NCI-H2227 treated with DMSO at 0.1 percent for 48 hours (cell line): ENCODE results near the gene LTN1.

ENCODE experiments used
- DNase-seq: peaks from one replicate; lab custom pipeline; 2025; lab: John Stamatoyannopoulos, UW

The LTN1 gene

DNA sequence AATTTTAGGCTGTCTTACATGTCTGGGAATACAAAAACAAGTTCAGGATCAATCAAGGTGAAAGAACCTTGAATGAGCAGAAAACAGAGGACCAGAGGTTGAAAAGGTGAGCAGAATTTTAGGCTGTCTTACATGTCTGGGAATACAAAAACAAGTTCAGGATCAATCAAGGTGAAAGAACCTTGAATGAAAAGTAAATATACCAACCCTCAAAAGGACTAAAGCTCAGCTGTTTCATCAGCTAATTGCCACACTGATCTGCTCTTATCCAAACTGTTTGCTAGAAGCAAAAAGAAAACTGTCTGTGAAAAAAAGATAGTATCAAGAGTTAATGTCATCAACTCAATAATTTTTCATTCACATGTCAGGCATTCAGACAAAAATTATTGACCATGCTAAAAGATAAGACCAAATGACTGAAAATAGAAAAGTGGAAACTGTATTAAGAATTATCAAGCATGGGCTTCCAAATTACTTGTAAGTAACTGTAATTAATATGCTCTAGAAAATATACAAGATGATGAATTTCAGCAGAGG is 69.2 kb downstream of the LTN1 start:
- no peak for DNase-seq

GRCh38 chr21:28922368-28922767 is 70.3 kb downstream of the LTN1 start:
- no peak for DNase-seq

- no peak for DNase-seq
Measured at GRCh38 chr21:28916150-28916893, 76.4 kb downstream of the LTN1 start.

- no peak for DNase-seq
Measured at GRCh38 chr21:28913071-28913470, 79.6 kb downstream of the LTN1 start.

DNA sequence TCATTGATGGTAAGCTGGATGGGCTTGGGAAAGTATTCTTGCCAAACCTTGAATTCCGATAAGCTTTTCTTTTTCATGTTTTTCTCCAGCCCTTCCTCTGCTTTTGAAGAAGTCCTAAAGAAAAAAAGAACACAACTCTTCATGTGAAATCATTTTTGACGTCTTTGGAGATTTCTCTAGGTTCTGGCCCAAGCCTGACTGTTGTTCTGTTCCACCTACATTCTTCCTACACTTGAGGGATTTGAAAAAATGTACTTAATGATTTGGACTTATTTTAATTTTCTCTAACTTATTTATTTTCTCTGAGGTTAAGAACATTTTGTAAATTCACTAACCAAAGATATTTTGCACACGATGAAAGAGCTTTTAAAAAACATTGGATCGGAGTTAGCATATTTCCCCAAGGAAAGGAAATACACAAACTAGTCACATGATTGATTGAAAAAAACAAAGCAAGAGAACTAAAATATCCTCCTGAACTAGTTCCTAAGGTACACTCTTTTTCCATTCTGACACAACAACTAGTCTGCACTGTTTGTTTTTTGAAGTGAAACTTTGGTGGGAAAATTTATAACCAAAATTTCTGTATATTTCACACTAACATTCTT is 82.3 kb downstream of the LTN1 start:
- no peak for DNase-seq

- DNase-seq, result no peak
Measured at GRCh38 chr21:28908351-28908750, 84.3 kb downstream of the LTN1 start.

DNA sequence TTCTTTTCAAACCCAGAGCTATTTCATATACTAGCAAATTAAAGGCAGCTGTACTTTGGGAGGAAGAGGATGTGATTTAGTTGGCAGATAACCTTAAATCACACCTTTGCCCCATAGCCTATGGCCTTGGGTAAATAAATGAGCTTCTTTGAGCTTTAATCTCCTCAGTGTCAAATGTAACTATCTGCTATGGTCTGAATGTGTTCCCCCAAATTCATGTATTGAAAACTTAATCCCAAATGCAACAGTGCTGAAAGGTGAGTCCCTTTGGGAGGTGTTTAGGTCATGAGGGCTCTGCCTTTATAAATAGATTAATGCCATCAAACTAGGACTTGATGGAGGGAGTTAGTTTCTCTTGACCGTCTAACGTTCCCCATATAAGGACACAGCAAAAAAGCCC is 85.8 kb downstream of the LTN1 start:
- DNase-seq, result no peak

GRCh38 chr21:28906236-28906635 is 86.4 kb downstream of the LTN1 start:
- no peak for DNase-seq

DNA sequence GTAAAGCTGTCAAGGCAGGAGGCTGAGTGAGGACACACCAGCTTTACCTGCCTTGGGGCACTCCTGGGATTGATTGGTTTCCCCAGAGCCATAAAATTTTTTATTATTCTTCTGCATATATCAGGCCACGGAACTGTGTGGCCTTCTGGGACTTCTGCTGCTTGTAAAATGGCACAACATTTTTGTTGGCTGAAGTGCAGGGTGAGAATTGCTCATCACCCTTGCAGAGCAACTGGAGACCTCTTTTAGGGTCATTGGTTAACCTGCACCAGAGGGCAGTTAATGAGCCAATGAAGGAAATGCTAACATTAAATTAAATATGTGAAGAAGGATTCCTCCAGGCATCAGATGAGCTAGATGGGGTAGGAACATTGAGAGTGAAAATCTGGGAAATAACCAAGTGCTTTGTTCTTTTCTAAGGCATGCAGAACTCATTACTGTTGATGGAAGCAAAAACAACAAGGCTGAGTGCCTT is 87.7 kb downstream of the LTN1 start:
- DNase-seq, result no peak

DNA sequence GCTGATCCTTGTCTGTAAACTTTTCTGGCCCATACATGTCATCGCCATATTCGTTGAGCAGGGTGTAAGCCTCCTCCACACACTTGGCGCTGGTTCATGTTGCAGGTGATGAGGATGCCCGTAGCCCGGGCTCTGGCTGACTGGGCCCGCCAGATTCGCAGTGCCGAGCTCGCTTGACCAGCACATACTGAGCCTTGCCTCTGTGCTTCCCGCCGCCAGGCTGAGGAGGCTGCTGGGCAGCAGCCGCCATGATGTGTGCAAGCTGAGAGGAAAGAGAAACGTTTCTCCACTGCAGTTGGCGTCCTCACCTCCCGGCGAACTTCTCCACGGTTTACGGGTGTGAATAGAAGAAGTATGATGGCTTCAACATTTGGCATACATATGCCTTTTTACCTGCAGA is 89.2 kb downstream of the LTN1 start:
- no peak for DNase-seq

DNA sequence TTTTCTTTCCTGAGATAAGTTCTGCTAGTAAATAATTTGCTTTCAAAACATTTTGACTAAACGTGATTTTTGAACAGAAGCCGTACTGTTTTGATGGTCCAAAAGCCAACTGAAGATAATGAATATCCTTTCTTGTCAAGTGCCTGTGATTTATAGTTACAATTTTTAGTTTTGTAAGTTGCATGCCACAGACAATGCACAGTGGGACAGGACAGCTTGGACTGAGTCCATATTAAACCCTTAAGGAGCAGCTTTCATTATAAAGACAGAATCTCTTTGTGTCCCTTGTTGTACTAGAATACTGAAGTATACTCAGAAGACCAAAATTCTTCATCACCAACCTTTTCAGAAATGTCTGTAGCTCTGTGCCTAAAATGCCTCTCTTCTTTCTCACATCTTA is 92.2 kb downstream of the LTN1 start:
- no peak for DNase-seq

- DNase-seq, result no peak
Measured at GRCh38 chr21:28899744-28900143, 92.9 kb downstream of the LTN1 start.

- DNase-seq, result no peak
Measured at GRCh38 chr21:28899220-28899619, 93.5 kb downstream of the LTN1 start.

- no peak for DNase-seq
Measured at GRCh38 chr21:28893687-28894086, 99.0 kb downstream of the LTN1 start.

DNA sequence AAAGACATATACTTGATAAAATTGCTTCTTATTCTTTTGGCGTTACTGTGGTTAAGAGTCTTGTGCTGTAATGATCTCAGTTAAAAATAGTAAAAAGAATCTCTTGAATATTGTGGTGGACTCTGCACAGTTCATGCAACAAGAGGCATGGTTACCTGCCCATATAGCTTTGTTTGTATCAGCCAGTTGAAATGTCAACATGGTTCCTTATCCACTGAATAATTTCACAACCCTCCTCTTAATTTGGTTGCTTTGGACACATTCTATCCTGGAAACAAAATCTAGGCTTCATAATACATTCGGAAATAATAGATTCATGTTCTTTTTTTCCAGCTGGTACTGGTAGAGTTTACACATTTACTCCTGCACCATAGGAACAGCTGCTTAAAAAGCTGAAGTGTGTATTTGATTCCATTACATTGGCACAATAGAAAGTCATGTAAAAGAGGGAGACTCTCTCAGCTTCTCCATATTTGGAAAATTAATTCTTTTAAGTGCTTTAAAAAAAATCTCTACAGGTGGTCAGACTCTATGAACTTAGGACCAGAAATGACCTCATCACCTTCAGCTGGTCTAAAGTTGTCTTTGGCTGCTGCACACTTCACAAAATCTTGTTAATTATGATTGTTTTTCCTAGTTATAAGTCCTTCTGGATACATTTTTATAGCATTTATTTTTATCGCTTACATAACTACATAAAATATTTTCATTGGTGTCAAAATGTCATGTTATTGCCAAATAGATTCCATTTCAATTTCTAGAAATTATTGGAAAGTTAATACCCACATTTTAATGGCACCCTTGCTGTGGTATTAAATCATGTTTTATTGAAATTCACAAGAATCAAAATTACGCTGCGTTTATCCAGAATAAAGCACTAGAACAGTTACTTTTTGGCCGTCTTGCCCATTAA is 100.2 kb downstream of the LTN1 start:
- no peak for DNase-seq

- DNase-seq, result no peak
Measured at GRCh38 chr21:28885853-28886177, 106.9 kb downstream of the LTN1 start.

DNA sequence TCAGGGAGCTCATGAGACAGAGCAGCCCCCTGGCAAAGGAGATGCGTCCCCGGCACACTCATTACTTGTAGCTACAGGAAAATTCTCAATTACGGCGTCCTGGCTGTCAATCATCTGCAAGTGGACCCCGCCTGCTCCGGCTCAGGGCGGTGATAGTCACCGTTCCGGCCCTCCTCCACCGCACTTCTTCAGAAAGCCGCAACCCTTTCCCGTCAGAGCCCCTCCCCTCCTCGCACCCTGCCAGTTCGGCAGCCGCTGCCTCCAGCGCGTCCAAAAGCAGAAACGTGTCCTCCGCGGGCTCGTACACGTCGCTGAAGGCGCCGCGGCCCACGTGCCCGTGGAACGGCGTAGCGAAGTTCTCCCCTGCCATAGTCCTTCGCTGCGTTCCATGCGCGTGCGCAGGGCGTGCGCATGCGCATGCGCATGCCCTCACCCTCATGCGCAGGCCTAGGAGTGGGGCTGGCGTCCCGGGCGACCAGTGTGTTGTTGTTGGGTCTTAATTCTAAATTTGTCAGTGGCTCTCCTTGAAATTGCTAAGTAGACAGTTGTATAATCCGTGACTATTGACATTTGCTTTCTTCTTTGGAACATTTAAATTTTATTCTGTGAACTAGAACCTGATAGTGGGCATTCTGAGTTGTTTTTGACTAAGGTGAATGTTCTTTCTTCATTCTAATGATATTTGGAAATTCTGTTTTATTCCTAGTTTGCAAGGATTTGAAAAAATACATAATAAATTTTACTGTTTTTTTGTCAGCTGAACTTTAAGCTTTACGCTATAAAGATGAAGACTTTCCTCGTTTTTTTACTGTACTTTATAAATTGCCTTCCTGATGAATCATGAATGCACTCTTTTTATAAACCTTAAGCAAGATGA is 107.5 kb downstream of the LTN1 start:
- DNase-seq, result peak; percentile 98

GRCh38 chr21:28884481-28884880 is 108.2 kb downstream of the LTN1 start:
- peak; percentile 45 for DNase-seq

DNA sequence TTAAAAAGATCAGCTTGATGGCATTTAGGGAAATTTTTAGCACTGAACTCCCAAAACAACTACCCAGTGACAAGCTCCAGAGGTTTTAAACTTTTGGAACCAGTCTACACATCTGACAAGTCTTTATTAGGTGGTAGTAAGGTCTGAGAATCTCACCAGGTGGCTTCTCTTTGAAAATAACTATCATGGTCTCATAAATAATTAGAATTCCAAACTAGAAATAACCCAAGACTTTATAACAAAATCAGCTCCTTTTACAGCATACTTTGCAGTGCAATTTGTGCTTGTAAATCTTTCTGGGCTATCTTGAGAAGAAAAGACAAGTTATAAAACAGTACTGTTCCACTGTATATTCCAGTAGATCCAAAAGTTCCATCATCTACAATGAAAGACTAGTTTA is 108.7 kb downstream of the LTN1 start:
- no peak for DNase-seq

- no peak for DNase-seq
Measured at GRCh38 chr21:28882345-28882744, 110.3 kb downstream of the LTN1 start.
